NCI-H1436 treated with DMSO at 0.1 percent for 48 hours (cell line): ENCODE measurements around the gene CERKL.

ENCODE experiments used
- DNase-seq: peaks from one replicate; lab custom pipeline; 2025; lab: John Stamatoyannopoulos, UW

CERKL gene

GRCh38 chr2:181626671-181627070 lies 30.2 kb downstream of the CERKL start:
- DNase-seq, result no peak

- no peak for DNase-seq
Observed at GRCh38 chr2:181623159-181623558, 33.7 kb downstream of the CERKL start.

- no peak for DNase-seq
Observed at GRCh38 chr2:181621779-181622490, 35.0 kb downstream of the CERKL start.

- DNase-seq, result no peak
Observed at GRCh38 chr2:181619516-181619915, 37.4 kb downstream of the CERKL start.

GRCh38 chr2:181616715-181617114 lies 40.2 kb downstream of the CERKL start:
- DNase-seq, result no peak

- no peak for DNase-seq
Observed at GRCh38 chr2:181614874-181615638, 41.8 kb downstream of the CERKL start.

GRCh38 chr2:181613241-181613640 lies 43.7 kb downstream of the CERKL start:
- DNase-seq, result no peak

GRCh38 chr2:181607629-181608590 lies 49.0 kb downstream of the CERKL start:
- DNase-seq, result no peak

- DNase-seq, result no peak
Observed at GRCh38 chr2:181605889-181606837, 50.7 kb downstream of the CERKL start.

GRCh38 chr2:181602017-181602416 lies 54.9 kb downstream of the CERKL start:
- DNase-seq, result no peak

GRCh38 chr2:181596556-181596955 lies 60.3 kb downstream of the CERKL start:
- DNase-seq, result no peak

GRCh38 chr2:181594322-181594721 lies 62.6 kb downstream of the CERKL start:
- DNase-seq, result no peak

GRCh38 chr2:181589779-181590178 lies 67.1 kb downstream of the CERKL start:
- no peak for DNase-seq

- no peak for DNase-seq
Observed at GRCh38 chr2:181588546-181588945, 68.4 kb downstream of the CERKL start.

- DNase-seq, result peak; percentile 65
Observed at GRCh38 chr2:181586569-181587081, 70.3 kb downstream of the CERKL start.

GRCh38 chr2:181585732-181586131 lies 71.2 kb downstream of the CERKL start:
- DNase-seq, result no peak

GRCh38 chr2:181581534-181581933 lies 75.4 kb downstream of the CERKL start:
- DNase-seq, result no peak

GRCh38 chr2:181578829-181579228 lies 78.1 kb downstream of the CERKL start:
- no peak for DNase-seq

GRCh38 chr2:181576431-181576830 lies 80.5 kb downstream of the CERKL start:
- no peak for DNase-seq

- no peak for DNase-seq
Observed at GRCh38 chr2:181575650-181576025, 81.3 kb downstream of the CERKL start.

- DNase-seq, result no peak
Observed at GRCh38 chr2:181575024-181575649, 81.8 kb downstream of the CERKL start.
